Naive thymus-derived CD4-positive, alpha-beta T cell (primary cell): ENCODE measurements around the gene HSPB7. TPM values are rescaled to one million over a fixed set of nuclear protein-coding genes. Genes with fewer than 3 reads are reported as not detected.
"Not testable (repeated sequence)": the region's sequence is repeated elsewhere in the genome, so short reads cannot be mapped to it uniquely, and the experiment has no call there.

Source experiments
- ATAC-seq: fragments of 150-1000 bp; cut with Tn5 transposase; 2 replicates; pipeline ENCODE4 v1.10.0; 2021; ENCODE audit warnings: mild to moderate bottlenecking, moderate library complexity
- CTCF ChIA-PET: fragments of 350-600 bp; sonication (Branson Sonifier 250); formaldehyde crosslinking; loops from one replicate; lab custom pipeline; 2021; ENCODE audit warnings: antibody characterized with exemption; lab: Charles Lee
- POLR2A ChIA-PET: fragments of 350-600 bp; sonication (Branson Sonifier 250); formaldehyde crosslinking; loops from one replicate; lab custom pipeline; 2021; ENCODE audit warnings: antibody characterized with exemption, inconsistent platforms; lab: Charles Lee
- DNase-seq, 9 donors: peaks; one replicate each; pipeline versions ENCODE4 v3.0.0 to v3.0.0-alpha.2; 2020 to 2022; ENCODE audit warnings: mixed read lengths in 1 of 9
- H3K27ac ChIP-seq: one replicate; pipeline ENCODE4 v1.7.0; 2013; ENCODE audit warnings: mild to moderate bottlenecking, low read depth, low read length, moderate library complexity
- H3K27me3 ChIP-seq, 2 donors: one replicate each; pipeline ENCODE4 v1.7.0; 2013; ENCODE audit warnings: low read length in 2 of 2, mild to moderate bottlenecking in 2 of 2, moderate library complexity in 2 of 2; ENCODE audit not compliant: control insufficient read depth in 2 of 2, insufficient read depth in 2 of 2
- H3K36me3 ChIP-seq, 3 experiments: 1 replicate in 2 of 3; 2 replicates in 1 of 3; pipeline ENCODE4 v1.7.0; 2013; ENCODE audit warnings: low read length in 3 of 3, mild to moderate bottlenecking in 3 of 3, moderate library complexity in 1 of 3; ENCODE audit not compliant: insufficient read depth in 3 of 3, control insufficient read depth in 2 of 3
- H3K4me1 ChIP-seq, 2 donors: one replicate each; pipeline ENCODE4 v1.7.0; 2013; ENCODE audit warnings: low read length in 2 of 2, mild to moderate bottlenecking in 2 of 2, moderate library complexity in 1 of 2; ENCODE audit not compliant: control insufficient read depth in 2 of 2, insufficient read depth in 2 of 2
- H3K4me3 ChIP-seq: 2 replicates; pipeline ENCODE4 v1.7.0; 2013; ENCODE audit warnings: mild to moderate bottlenecking, low read length
- H3K9me3 ChIP-seq, 3 experiments: 1 replicate in 2 of 3; 2 replicates in 1 of 3; pipeline ENCODE4 v1.7.0; 2013; ENCODE audit warnings: low read length in 3 of 3; ENCODE audit not compliant: control insufficient read depth in 2 of 3
- H3K27ac Mint-ChIP-seq, 9 donors: one replicate each; pipeline ENCODE4 v1.8.0; 2020 to 2022; ENCODE audit warnings: mixed read lengths in 9 of 9, mild to moderate bottlenecking in 8 of 9, moderate library complexity in 5 of 9, inconsistent platforms in 2 of 9
- H3K27me3 Mint-ChIP-seq, 5 donors: one replicate each; pipeline ENCODE4 v1.8.0; 2021 to 2022; ENCODE audit warnings: mixed read lengths in 5 of 5, mild to moderate bottlenecking in 1 of 5
- H3K36me3 Mint-ChIP-seq, 5 donors: one replicate each; pipeline ENCODE4 v1.8.0; 2020 to 2022; ENCODE audit warnings: mixed read lengths in 5 of 5, mild to moderate bottlenecking in 3 of 5, inconsistent platforms in 1 of 5
- H3K4me1 Mint-ChIP-seq, 7 donors: one replicate each; pipeline ENCODE4 v1.8.0; 2020 to 2022; ENCODE audit warnings: mixed read lengths in 7 of 7, mild to moderate bottlenecking in 3 of 7, inconsistent platforms in 1 of 7
- H3K4me3 Mint-ChIP-seq, 10 donors: one replicate each; pipeline ENCODE4 v1.8.0; 2020 to 2022; ENCODE audit warnings: mild to moderate bottlenecking in 10 of 10, mixed read lengths in 10 of 10, moderate library complexity in 6 of 10, inconsistent platforms in 2 of 10
- H3K9me3 Mint-ChIP-seq, 11 donors: one replicate each; pipeline ENCODE4 v1.8.0; 2020 to 2022; ENCODE audit warnings: mixed read lengths in 11 of 11, mild to moderate bottlenecking in 4 of 11, inconsistent platforms in 1 of 11, moderate library complexity in 1 of 11
- intact Hi-C, 2 donors: fragments of 100-400 bp; cut with micrococcal nuclease; formaldehyde crosslinking; loops; one replicate each; pipeline ENCODE4 v1.15.1; 2023
- polyA plus RNA-seq, 2 donors: library from polyadenylated mRNA; unstranded; fragments of 300-500 nt; fragmentation: Illumina TruSeq; gene quantifications; one replicate each; pipeline ENCODE4 v1.2.3, GENCODE V29; 2021
- total RNA-seq, 6 experiments: library from RNA in 5 of 6; stranded (reverse) in 5 of 6; gene quantifications; 1 replicate in 5 of 6; 2 replicates in 1 of 6; pipeline ENCODE4 v1.2.3 and lab custom pipeline; 2021 to 2026

Gene HSPB7
- total and polyA plus RNA-seq, 7 experiments from 2014 or later, result not detected

DNA sequence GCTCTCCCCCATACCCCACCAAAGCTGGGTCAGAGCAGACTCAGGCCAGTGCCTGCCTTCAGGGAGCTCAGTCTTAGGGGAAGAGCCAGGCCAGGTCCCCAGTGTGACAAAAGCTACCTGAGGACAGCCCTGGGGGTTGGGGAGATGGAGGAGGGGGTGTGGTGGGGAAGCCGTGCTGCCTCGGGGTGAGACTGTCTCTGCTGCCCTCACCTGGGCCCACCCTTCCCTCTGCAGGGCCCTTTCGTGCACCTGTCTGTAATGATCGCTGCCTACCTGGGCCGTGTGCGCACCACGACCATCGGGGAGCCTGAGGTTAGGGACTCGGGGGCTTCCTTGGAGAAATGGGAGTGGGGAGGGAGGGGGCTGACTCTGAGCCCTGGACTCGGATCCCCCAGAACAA is 8.5 kb upstream of the HSPB7 start:
- H3K27me3 ChIP-seq, H3K36me3 ChIP-seq, ATAC-seq, H3K27ac Mint-ChIP-seq, H3K27ac ChIP-seq, H3K4me1 ChIP-seq, CTCF ChIA-PET, H3K9me3 ChIP-seq, H3K36me3 Mint-ChIP-seq, intact Hi-C loops, H3K4me3 ChIP-seq, DNase-seq, POLR2A ChIA-PET, H3K9me3 Mint-ChIP-seq: not testable (repeated sequence)
- Mint-ChIP-seq H3K27me3 (peaks cover 6 to 24% (median 11%) of the 10 kb centered on the region in 5 donors), H3K4me3 (peak overlapping the region in 5 of 10 donors; percentile 16 to 69 (median 29)), H3K4me1 (peaks cover 0 to 12% (median 0%) of the 10 kb centered on the region in 7 donors)

DNA sequence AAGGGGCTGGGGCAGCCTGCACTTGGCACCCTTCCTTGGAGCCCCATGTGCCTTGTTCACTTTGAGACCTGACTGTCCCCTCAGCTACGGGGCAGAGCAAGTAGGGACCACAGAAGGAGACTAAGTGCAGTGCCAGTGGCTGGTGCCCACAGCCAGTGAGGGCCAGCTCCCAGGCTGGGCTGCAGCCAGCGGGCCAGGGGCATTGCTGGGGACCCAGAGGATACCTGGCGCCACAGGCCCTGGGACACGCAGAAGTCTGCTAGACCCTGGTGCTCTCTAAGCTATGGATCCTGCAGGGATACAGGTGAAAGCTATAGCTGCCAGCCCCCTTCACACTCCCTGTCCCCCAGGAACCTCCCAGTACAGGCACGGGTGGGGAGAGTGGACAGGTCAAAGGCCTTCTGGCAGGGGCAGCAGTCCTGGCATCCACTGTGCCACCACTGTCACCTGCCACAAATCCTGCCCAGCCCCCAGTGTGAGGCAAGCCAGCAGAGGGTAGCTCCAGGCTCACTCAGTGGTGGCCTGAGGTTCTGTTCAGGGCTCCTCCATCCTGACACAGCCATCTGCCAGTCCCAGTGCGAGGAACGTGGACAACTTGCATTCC is 5.3 kb upstream of the HSPB7 start:
- intact Hi-C loops, result no loop called here
- H3K27ac Mint-ChIP-seq, result no peak overlapping the region

DNA sequence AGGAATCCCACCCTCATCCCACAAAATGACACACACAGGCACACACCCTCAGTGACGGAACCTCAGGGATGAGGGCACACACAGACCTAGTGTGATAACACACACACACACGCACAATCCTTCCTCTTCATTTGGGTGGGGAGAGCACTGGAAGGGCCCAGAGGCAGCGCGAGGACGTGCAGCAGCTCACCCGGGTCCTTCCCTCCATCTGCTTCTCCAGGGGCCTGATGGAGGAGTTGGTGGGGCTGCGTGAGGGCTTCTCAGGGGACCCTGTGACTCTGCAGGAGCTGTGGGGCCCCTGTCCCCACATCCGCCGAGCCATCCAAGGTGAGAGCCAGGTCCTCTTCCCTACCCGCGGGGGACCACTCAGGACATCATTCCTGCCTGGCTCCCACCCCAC is 4.5 kb upstream of the HSPB7 start:
- Mint-ChIP-seq H3K4me3 (no peak overlapping the region), H3K36me3 (no peaks in the 10 kb centered on the region), H3K9me3 (no peaks in the 10 kb centered on the region), H3K27me3 (peaks cover 0 to 5% (median 0%) of the 10 kb centered on the region in 5 donors), H3K4me1 (peaks cover 0 to 6% (median 0%) of the 10 kb centered on the region in 7 donors), H3K27ac (no peak overlapping the region)
- no peak overlapping the region for H3K27ac ChIP-seq
- H3K9me3 ChIP-seq, result no peaks in the 10 kb centered on the region
- H3K4me1 ChIP-seq, result no peaks in the 10 kb centered on the region
- ATAC-seq (no peak), DNase-seq (no peak)
- H3K36me3 ChIP-seq, result no peaks in the 10 kb centered on the region
- POLR2A ChIA-PET, result no interaction called here
- H3K27me3 ChIP-seq, result no peaks in the 10 kb centered on the region
- CTCF ChIA-PET, result no interaction called here
- no peak overlapping the region for H3K4me3 ChIP-seq
- intact Hi-C loops, result no loop called here

More for the DNA sequence above, 5.3 kb upstream of the HSPB7 start:
- Histone ChIP-seq H3K4me3 (no peak overlapping the region), H3K36me3 (no peaks in the 10 kb centered on the region), H3K27ac (no peak overlapping the region), H3K9me3 (no peaks in the 10 kb centered on the region), H3K4me1 (no peaks in the 10 kb centered on the region), H3K27me3 (no peaks in the 10 kb centered on the region)
- ChIA-PET POLR2A (interaction anchor here (0.5 kb wide), 1 partner anchor 59 kb away, joined by 4 read pairs; no protein-coding TSS in a partner anchor), CTCF (interaction anchor here (0.5 kb wide), 1 partner anchor 97 kb away, joined by 3 read pairs; no protein-coding TSS in a partner anchor)
- Mint-ChIP-seq H3K9me3 (no peaks in the 10 kb centered on the region), H3K4me1 (peaks cover 0 to 12% (median 0%) of the 10 kb centered on the region in 7 donors), H3K27me3 (peaks cover 0 to 9% (median 5%) of the 10 kb centered on the region in 5 donors), H3K4me3 (no peak overlapping the region), H3K36me3 (no peaks in the 10 kb centered on the region)
- ATAC-seq (no peak), DNase-seq (no peak)

DNA sequence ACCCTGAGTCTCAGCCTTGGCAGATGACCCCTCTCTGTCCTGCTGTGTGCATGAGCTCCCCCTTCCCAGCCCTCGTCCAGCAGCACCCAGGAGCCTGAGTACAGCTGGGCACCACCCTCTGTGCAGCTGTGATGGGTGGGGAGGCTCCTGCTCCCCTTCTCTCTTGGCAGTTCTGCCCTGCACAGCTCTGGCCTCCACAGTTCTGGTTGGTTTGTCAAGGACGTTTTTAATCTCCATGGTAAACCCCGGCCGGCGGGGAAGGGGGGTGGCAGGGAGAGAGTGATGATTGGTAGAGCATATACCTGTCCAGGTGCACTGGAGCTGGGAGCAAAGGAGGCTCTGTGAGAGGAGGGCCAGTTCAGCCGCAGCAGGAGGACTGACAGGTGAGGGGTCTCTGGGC is 3.8 kb upstream of the HSPB7 start, which contains the start of gene CLCNKA:
TSS of gene CLCNKA (plus strand) at position 356 of the 400 bp plus-strand sequence. CDS start 584 bp downstream, outside the sequence.
- H3K27ac Mint-ChIP-seq, result no peak within 1 kb of the TSS
- CTCF ChIA-PET, result no interaction called here

DNA sequence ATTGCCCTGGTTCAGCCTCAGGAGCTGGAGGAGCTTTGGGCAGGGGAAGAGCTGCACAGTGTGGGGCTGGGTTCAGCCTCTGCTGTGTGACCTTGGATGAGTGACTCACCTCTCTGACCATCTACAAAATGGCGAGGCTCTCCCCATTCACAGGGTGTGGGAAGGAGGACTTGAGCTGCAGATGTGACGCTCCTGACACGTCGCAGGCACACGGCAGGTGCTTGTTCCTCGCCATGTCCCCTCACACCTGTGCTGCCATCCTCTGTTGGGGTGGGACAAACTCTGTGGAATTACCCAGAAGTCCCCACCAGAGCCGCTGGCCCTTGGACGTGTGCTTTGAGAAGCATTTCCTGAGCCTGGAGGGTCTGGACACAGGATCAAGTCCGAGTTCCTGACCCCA is 3.0 kb upstream of the HSPB7 start:
- H3K9me3 ChIP-seq, H3K36me3 Mint-ChIP-seq, H3K4me3 ChIP-seq, H3K4me1 ChIP-seq, CTCF ChIA-PET, H3K9me3 Mint-ChIP-seq, H3K27ac ChIP-seq, H3K4me3 Mint-ChIP-seq, ATAC-seq, DNase-seq, intact Hi-C loops, H3K27ac Mint-ChIP-seq, H3K27me3 ChIP-seq, H3K36me3 ChIP-seq, H3K4me1 Mint-ChIP-seq, H3K27me3 Mint-ChIP-seq, POLR2A ChIA-PET: not testable (repeated sequence)

More for the DNA sequence above, 3.8 kb upstream of the HSPB7 start, which contains the start of gene CLCNKA:
- POLR2A ChIA-PET, result no interaction called here
- ATAC-seq, result no peak
- Mint-ChIP-seq H3K4me3 (no peak within 1 kb of the TSS), H3K9me3 (no peaks in the 10 kb centered on the region), H3K27me3 (peaks cover 0 to 5% (median 0%) of the 10 kb centered on the region in 5 donors), H3K36me3 (no peaks in the 10 kb centered on the region), H3K4me1 (no peaks in the 10 kb centered on the region)
- Histone ChIP-seq H3K4me1 (no peaks in the 10 kb centered on the region), H3K9me3 (no peaks in the 10 kb centered on the region), H3K36me3 (no peaks in the 10 kb centered on the region), H3K27ac (no peak within 1 kb of the TSS), H3K27me3 (no peaks in the 10 kb centered on the region), H3K4me3 (no peak within 1 kb of the TSS)
- no peak for DNase-seq
- intact Hi-C loops, result no loop called here

DNA sequence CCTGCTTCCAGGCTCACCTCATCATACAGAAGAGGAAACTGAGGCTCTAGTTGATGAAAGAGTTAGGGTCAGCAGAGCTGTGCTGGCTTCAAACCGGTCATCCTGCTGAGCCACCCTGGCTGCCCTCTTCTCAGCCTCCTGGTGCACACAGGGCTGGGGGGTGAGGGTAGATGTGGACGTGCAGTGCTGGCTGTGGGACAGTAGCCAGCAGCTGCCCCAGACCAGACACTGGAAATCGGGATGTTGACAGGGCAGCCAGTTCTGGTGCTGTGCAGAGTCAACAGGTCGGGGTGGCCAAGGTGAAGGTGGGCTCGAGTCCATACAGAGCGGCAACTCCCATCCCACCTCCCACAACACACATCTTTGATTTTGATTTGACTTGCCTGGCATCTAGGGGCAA is 2.5 kb upstream of the HSPB7 start:
- no peak for ATAC-seq
- H3K27ac ChIP-seq, result no peak overlapping the region
- H3K4me3 ChIP-seq, result no peak overlapping the region
- no peak for DNase-seq
- H3K9me3 ChIP-seq, result no peaks in the 10 kb centered on the region
- ChIA-PET POLR2A (no interaction called here), CTCF (no interaction called here)
- Mint-ChIP-seq H3K4me1 (no peaks in the 10 kb centered on the region), H3K36me3 (no peaks in the 10 kb centered on the region), H3K27ac (no peak overlapping the region), H3K27me3 (peaks cover 0 to 2% (median 0%) of the 10 kb centered on the region in 5 donors), H3K4me3 (no peak overlapping the region), H3K9me3 (no peaks in the 10 kb centered on the region)
- no peaks in the 10 kb centered on the region for H3K36me3 ChIP-seq
- no peaks in the 10 kb centered on the region for H3K27me3 ChIP-seq
- intact Hi-C loops, result no loop called here
- H3K4me1 ChIP-seq, result no peaks in the 10 kb centered on the region
